Vagina (tissue), 2 donors: ENCODE measurements around the gene MT1M. TPM values are rescaled to one million over a fixed set of nuclear protein-coding genes. Genes with fewer than 3 reads are reported as not detected.
A peak's percentile ranks its signal among the peaks of the same experiment; 100 is the strongest.

Experiments
- DNase-seq, 2 donors: peaks; one replicate each; pipeline ENCODE4 v3.0.0-alpha.2; 2017; ENCODE audit errors: extremely low spot score in 2 of 2
- H3K27ac ChIP-seq: fragments of 200-600 bp; sonication (generic); one replicate; pipeline ENCODE4 v1.5.1; 2019
- H3K27me3 ChIP-seq: fragments of 200-600 bp; sonication (generic); one replicate; pipeline ENCODE4 v1.5.1; 2019
- H3K36me3 ChIP-seq, 2 donors: fragments of 200-600 bp; sonication (generic); one replicate each; pipeline ENCODE4 v1.5.1; 2017 to 2019
- H3K4me1 ChIP-seq: fragments of 200-600 bp; sonication (generic); one replicate; pipeline ENCODE4 v1.5.1; 2019
- H3K4me3 ChIP-seq, 2 donors: fragments of 200-600 bp; sonication (generic); 1 replicate in 1 of 2; 2 replicates in 1 of 2; pipeline ENCODE4 v1.5.1; 2016 to 2019
- H3K9me3 ChIP-seq: fragments of 200-600 bp; sonication (generic); one replicate; pipeline ENCODE4 v1.5.1; 2019
- POLR2A ChIP-seq, 2 donors: fragments of 450-650 bp; IDR thresholded peaks; one replicate each; pipeline ENCODE4 v1.6.1; 2017; ENCODE audit warnings: antibody characterized with exemption in 2 of 2, mild to moderate bottlenecking in 2 of 2, moderate library complexity in 2 of 2
- POLR2AphosphoS5 ChIP-seq, 2 donors: sonication (generic); formaldehyde crosslinking; IDR thresholded peaks; one replicate each; pipeline ENCODE4 v1.9.0; 2017; ENCODE audit warnings: antibody characterized with exemption in 2 of 2, mild to moderate bottlenecking in 2 of 2, low read depth in 1 of 2; ENCODE audit not compliant: insufficient read depth in 1 of 2
- intact Hi-C: fragments of 100-400 bp; cut with DNase I; formaldehyde crosslinking; loops from one replicate; pipeline ENCODE4 v1.15.1; 2023
- total RNA-seq: library from RNA; depleted of rRNA; stranded (reverse); fragments of >200 nt; gene quantifications from one replicate; pipeline ENCODE4 v1.2.3, GENCODE V29; 2016
- TF ChIP-seq, protein P1 (sequence below), 3 experiments: fragments of 450-650 bp in 2 of 3; fragments of 200-600 bp in 1 of 3; sonication (generic) in 1 of 3; IDR thresholded peaks; one replicate each; pipeline ENCODE4 v1.5.1; 2017 to 2019; ENCODE audit warnings: antibody characterized with exemption in 3 of 3, mild to moderate bottlenecking in 2 of 3, moderate library complexity in 2 of 3

Gene MT1M
- total RNA-seq, 1 donor from 2014 or later: 63.3 TPM

DNA sequence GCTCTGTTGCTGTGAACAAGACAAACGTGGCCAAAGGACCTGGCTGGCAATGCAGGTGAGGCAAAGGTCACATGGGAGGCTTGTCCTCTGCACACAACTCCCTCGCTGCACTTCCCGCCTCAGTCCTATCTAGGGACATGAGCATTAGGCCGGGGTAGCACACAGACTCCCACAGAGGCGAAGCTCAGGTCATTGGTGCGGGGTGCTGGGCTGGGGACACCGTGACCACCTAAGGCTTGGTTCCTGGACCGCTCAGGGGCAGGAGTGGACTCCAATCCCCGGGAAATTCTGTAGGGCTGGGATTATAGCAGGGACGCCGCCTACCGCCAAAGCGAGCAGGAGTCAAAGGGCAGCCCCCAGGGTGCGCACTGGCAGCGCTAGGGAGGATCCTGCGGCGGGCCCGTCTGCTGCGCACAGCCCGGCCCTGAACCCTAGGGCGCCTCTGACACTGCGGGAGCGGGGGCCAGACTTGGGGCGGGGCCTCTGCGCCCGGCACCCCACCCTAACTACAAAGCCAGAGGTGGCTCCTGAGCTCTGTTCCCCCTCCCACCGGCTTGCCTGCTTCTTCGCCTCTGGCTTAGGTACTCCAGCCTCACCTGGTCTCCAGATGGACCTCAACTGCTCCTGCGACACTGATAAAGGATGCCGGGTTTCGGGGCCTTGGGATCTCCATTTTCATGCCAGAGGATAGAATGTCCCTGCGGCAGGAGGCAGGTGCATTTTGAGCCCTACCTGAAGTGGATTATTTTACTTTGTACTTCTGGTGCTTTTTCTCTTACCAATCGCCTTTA is 15.4 kb downstream of the MT1M start:
- Histone ChIP-seq H3K27me3 (no peaks in the 10 kb centered on the region), H3K4me1 (peaks cover 12% of the 10 kb centered on the region), H3K4me3 (no peak overlapping the region), H3K27ac (no peak overlapping the region), H3K9me3 (no peaks in the 10 kb centered on the region), H3K36me3 (no peaks in the 10 kb centered on the region)
- no peak for DNase-seq
- TF ChIP-seq POLR2AphosphoS5 (IDR thresholded peaks at IDR 0.05; ENCODE audit: insufficient read depth in 1 of 2, low read depth in 1 of 2) (no peak), POLR2A (IDR thresholded peaks at IDR 0.05) (no peak)
- TF ChIP-seq, protein P1, sequence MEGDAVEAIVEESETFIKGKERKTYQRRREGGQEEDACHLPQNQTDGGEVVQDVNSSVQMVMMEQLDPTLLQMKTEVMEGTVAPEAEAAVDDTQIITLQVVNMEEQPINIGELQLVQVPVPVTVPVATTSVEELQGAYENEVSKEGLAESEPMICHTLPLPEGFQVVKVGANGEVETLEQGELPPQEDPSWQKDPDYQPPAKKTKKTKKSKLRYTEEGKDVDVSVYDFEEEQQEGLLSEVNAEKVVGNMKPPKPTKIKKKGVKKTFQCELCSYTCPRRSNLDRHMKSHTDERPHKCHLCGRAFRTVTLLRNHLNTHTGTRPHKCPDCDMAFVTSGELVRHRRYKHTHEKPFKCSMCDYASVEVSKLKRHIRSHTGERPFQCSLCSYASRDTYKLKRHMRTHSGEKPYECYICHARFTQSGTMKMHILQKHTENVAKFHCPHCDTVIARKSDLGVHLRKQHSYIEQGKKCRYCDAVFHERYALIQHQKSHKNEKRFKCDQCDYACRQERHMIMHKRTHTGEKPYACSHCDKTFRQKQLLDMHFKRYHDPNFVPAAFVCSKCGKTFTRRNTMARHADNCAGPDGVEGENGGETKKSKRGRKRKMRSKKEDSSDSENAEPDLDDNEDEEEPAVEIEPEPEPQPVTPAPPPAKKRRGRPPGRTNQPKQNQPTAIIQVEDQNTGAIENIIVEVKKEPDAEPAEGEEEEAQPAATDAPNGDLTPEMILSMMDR (IDR thresholded peaks at IDR 0.05): no peak
- intact Hi-C loops: no loop called here

DNA sequence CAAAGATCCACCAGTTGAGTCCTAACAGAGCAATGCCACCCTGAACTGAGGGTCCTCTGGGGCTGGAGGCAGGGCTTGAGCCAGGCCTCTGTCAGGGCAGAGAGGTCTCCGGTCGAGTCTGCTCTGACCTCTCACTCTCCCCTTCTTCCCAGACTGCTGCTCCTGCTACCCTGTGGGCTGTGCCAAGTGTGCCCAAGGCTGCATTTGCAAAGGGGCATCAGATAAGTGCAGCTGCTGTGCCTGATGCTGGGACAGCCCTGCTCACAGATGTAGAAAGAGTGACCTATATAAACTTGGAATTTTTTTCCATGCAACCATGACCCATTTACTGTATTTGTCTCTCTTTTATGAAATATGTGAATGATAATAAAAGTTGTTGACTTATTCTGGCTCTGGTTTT is 16.8 kb downstream of the MT1M start:
- TF ChIP-seq, protein P1 (IDR thresholded peaks at IDR 0.05): no peak
- TF ChIP-seq POLR2AphosphoS5 (IDR thresholded peaks at IDR 0.05; ENCODE audit: insufficient read depth in 1 of 2, low read depth in 1 of 2) (no peak), POLR2A (IDR thresholded peaks at IDR 0.05) (no peak)
- Histone ChIP-seq H3K4me1 (no peaks in the 10 kb centered on the region), H3K36me3 (no peaks in the 10 kb centered on the region), H3K27me3 (no peaks in the 10 kb centered on the region), H3K27ac (no peak overlapping the region), H3K4me3 (no peak overlapping the region), H3K9me3 (no peaks in the 10 kb centered on the region)
- intact Hi-C loops: no loop called here
- no peak for DNase-seq

- no peaks in the 10 kb centered on the region for H3K27me3 ChIP-seq
- H3K36me3 ChIP-seq: no peaks in the 10 kb centered on the region
- H3K9me3 ChIP-seq: no peaks in the 10 kb centered on the region
- H3K4me1 ChIP-seq: no peaks in the 10 kb centered on the region
- no peak overlapping the region for H3K27ac ChIP-seq
- H3K4me3 ChIP-seq: no peak overlapping the region
- peak in 1 of 2 donors; percentile 85 for TF ChIP-seq POLR2AphosphoS5 (IDR thresholded peaks at IDR 0.05; ENCODE audit: insufficient read depth in 1 of 2, low read depth in 1 of 2)
- TF ChIP-seq POLR2A (IDR thresholded peaks at IDR 0.05): no peak
- intact Hi-C loops: no loop called here
- DNase-seq: no peak
Observed at GRCh38 chr16:56649820-56650219, 17.4 kb downstream of the MT1M start.

- intact Hi-C loops: no loop called here
- no peaks in the 10 kb centered on the region for H3K36me3 ChIP-seq
- no peak for TF ChIP-seq POLR2AphosphoS5 (IDR thresholded peaks at IDR 0.05; ENCODE audit: insufficient read depth in 1 of 2, low read depth in 1 of 2)
- TF ChIP-seq POLR2A (IDR thresholded peaks at IDR 0.05): no peak
- TF ChIP-seq, protein P1 (IDR thresholded peaks at IDR 0.05): no peak
- H3K9me3 ChIP-seq: no peaks in the 10 kb centered on the region
- no peak for DNase-seq
- H3K4me1 ChIP-seq: no peaks in the 10 kb centered on the region
- no peak within 1 kb of the TSS for H3K4me3 ChIP-seq
- no peaks in the 10 kb centered on the region for H3K27me3 ChIP-seq
- no peak within 1 kb of the TSS for H3K27ac ChIP-seq
Observed at GRCh38 chr16:56651586-56651985, 19.1 kb downstream of the MT1M start, which contains the start of gene MT1B. Gene MT1B, plus strand, starts transcription at chr16:56651886. Its CDS starts 68 bp downstream, at chr16:56651954.

GRCh38 chr16:56652600-56652999 is 20.1 kb downstream of the MT1M start:
- H3K4me3 ChIP-seq: no peak overlapping the region
- TF ChIP-seq POLR2AphosphoS5 (IDR thresholded peaks at IDR 0.05; ENCODE audit: insufficient read depth in 1 of 2, low read depth in 1 of 2) (no peak), POLR2A (IDR thresholded peaks at IDR 0.05) (no peak)
- TF ChIP-seq, protein P1 (IDR thresholded peaks at IDR 0.05): no peak
- no peak for DNase-seq
- no peaks in the 10 kb centered on the region for H3K27me3 ChIP-seq
- no peaks in the 10 kb centered on the region for H3K36me3 ChIP-seq
- intact Hi-C loops: no loop called here
- no peaks in the 10 kb centered on the region for H3K9me3 ChIP-seq
- no peak overlapping the region for H3K27ac ChIP-seq
- H3K4me1 ChIP-seq: peaks cover 5% of the 10 kb centered on the region
